ENCODE measurements around the gene SELENOO.

SELENOO gene

DNA sequence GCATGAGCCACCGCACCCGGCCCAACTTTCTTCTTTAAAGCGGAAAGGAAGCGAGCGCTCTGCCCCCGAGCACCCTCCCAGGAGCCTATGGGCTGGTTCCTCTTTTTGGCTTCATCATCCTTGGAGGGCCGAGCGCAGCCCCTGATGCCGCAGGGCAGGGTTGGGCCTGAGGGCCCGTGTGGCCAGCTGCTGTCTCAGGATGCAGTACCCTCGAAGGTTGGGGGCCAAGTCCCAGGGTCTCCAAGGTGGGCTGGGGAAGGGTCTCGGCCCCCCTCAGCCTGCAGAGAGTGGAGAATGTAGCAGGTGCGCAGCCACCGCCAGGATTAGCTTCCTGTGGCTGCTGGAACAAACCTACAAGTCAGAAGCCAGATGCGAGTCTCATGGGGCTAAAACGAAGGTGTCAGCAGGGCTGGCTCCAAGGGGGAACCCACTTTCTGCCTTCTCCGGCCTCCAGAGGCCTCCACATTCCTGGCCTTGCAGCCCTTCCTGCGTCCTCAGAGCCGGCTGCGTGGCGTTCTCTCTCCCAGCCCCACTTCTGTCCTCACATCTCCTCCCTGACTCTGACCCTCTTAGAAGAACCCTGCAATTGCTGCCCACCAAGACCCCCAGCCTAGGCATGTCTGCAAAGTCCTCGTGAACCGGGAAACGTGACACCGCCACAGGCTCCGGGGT, 27.4 kb upstream of the SELENOO start:
- DNase-seq, result no peak

DNA sequence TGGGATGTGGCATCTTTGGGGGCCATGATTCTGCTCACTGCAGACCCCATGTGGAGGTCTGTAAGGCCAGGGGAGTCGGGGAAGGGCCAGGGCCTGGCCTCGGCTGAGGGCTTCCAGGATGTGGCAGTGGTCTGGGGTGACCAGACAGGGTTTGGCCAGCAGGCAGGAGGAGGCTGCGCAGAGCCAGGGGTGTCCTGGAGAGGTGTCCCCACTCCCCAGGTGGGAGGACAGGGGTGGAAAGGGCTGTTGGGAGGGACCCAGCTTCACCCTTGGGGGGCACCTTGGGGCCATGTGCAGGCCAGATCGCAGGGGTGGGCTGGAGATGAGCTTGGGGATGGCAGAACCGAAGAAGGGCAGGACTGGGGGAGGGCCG, 26.8 kb upstream of the SELENOO start:
- DNase-seq, result no peak

GRCh38 chr22:50174382-50175190, 26.2 kb upstream of the SELENOO start:
- DNase-seq, result no peak

DNA sequence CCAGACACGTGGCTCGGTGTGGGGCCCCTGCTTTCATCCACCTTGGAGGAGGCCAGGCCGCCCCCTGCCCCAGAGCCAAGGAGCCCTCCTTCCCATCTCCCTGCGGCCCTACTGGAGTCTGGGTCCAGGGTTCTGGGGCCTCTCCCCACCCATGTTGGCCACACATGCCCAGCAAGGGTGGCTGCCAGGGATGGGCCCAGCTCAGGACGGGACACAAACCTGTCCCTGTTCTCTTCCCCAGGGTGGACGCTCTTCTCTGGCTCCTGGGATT, 25.7 kb upstream of the SELENOO start:
- no peak for DNase-seq

- DNase-seq, result no peak
Measured at GRCh38 chr22:50175921-50176849, 24.6 kb upstream of the SELENOO start.

DNA sequence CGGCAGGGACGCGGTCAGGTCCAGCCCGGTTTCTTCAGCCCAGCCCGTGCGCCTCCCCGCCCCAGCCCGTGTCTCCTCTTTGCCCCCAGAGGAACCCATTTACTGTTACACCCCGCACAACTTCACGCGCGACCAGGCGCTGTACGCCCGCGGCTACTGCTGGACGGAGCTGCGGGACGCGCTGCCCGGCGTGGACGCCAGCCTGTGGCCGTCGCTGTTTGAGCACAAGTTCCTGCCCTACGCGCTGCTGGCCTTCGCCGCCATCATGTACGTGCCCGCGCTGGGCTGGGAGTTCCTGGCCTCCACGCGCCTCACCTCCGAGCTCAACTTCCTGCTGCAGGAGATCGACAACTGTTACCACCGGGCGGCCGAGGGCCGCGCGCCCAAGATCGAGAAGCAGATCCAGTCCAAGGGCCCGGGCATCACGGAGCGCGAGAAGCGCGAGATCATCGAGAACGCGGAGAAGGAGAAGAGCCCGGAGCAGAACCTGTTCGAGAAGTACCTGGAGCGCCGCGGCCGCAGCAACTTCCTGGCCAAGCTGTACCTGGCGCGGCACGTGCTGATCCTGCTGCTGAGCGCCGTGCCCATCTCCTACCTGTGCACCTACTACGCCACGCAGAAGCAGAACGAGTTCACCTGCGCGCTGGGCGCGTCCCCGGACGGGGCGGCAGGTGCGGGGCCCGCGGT, 23.8 kb upstream of the SELENOO start:
- DNase-seq, result no peak

GRCh38 chr22:50177537-50178470, 23.0 kb upstream of the SELENOO start:
- DNase-seq, result no peak

GRCh38 chr22:50178471-50178864, 22.3 kb upstream of the SELENOO start:
- no peak for DNase-seq

DNA sequence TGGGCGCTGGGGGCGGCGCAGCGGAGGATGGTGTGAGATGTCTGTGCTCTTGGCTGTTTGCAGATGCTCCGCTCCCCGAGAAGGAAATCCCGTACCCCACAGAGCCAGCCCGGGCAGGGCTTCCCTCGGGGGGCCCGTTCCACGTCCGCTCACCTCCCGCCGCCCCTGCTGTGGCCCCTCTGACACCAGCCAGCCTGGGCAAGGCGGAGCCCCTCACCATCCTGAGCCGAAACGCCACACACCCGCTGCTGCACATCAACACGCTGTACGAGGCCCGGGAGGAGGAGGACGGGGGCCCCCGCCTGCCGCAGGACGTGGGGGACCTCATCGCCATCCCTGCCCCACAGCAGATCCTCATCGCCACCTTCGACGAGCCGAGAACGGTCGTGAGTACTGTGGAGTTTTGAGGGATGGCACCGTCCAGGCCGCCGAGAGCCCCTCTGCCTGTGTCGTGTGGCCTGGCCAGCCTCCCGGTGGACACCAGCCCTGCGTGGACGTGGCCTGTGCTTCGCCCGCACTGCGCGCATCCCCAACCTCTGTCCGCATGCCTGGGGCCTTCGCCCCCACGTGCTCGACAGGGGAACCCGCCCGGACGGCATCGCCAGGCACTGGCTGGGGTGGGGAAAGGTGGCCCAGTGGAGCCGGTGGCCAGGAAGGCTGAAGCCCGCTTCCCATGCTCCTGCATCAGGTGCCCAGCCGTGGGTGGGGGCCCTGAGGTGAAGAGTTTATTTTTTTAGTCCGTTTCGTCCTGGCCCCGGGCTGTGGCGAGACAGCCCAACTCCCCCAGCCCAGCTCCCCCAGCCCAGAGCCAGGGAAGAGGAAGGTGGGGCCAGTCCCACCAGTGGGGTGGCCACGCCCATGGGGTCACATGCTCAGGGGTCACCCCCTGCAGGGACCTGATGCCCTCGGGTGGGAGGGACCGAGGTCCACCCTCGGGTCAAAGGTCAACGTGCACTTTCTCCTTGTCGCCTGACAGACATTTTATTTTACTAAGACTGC, 21.6 kb upstream of the SELENOO start:
- no peak for DNase-seq

DNA sequence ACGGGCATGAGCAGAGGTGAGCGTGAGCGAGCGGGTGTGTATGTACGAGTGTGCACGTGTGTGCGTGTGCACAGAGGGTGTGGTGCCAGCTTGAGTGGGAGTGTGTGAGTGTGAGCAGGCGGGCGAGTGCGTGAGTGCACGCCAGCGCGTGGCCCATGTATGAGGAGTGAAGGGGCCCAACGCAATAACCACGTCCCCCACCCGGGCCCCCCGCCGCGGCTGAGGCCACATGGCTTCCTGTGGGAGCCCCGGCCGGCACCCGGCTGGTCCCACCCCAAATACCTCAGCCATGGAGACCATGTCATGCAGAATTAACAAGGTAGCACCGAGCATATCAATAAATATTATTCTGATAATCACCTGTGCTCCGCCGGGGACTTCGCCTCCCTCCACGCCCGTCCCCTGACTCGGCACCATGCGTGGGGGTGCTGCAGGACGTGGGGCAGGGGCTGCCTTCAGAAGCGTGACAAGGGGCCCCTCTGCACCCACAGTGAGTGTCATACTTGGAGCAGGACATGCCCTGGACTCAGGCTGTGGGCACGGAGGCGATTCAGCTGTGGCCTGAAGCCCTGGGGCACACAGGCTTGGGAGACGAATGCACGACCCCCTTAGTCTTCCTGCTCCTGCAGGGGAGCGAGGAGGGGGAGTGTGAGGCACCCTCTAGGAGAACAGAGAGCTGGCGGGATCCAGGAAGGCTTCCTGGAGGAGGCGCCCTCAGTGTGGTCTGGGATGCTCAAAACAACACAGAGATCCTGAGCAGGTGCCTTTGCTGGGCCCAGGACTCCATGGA, 20.7 kb upstream of the SELENOO start:
- DNase-seq, result no peak

- no peak for DNase-seq
Measured at GRCh38 chr22:50180727-50181521, 19.9 kb upstream of the SELENOO start.

GRCh38 chr22:50182176-50183081, 18.4 kb upstream of the SELENOO start:
- DNase-seq, result no peak

- no peak for DNase-seq
Measured at GRCh38 chr22:50183141-50183971, 17.5 kb upstream of the SELENOO start.

DNA sequence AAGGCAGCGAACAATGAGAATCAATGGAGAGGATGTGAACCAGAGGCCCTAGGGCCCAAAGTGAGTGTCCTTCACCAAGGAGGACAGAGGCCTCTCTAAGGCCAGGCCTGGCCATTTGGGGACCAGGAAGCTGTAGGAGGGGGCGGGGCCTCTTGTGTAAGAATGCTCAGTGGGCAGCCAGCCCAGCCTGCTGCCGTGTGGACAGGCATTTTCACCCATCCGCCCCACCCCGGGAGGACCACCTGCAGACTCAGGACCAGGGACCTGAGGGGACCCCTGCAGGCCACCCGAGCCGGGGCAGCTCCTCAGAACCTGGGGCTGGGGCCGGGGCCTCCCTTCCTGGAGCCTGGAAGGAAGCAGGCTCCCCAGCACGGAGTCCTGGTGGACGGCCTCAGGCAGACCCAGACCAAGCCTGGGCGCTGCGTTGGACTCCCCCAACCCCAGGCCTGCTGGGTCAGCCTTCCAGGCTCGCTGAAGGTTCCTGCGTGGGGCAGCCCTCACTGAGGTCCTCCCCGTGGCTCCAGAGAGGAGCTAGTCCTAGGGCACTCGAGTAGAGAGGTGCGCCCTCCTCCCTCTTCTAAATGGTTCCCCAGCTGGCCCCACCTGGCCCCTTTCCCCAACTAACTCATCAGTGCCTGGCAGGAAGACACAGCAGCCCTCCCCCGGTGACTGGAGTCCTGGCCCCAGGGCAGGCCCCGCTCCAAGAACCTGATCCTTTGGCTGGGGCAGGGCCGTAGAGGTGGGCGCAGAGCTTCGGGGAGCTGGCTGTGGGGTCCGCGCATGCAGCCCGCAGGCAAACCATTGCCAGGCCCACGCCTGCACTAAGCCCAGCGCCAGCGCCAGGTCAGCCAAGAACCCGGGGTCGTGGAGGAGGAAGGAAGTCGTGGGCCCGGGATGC, 16.6 kb upstream of the SELENOO start:
- no peak for DNase-seq

- no peak for DNase-seq
Measured at GRCh38 chr22:50184902-50185374, 15.9 kb upstream of the SELENOO start.
